ENCODE measurements around the gene RMDN2.
"Not testable (repeated sequence)": the region's sequence is repeated elsewhere in the genome, so short reads cannot be mapped to it uniquely, and the experiment has no call there.

The RMDN2 gene

GRCh38 chr2:37982847-37983246, 57.8 kb downstream of the RMDN2 start:
- DNase-seq, result no peak
- TF ChIP-seq POLR2A (IDR thresholded peaks at IDR 0.05; ENCODE audit: low read length) (no peak), GATA1 (IDR thresholded peaks at IDR 0.05; ENCODE audit: low read depth, low read length) (no peak)

- TF ChIP-seq POLR2A (IDR thresholded peaks at IDR 0.05; ENCODE audit: low read length) (no peak), GATA1 (IDR thresholded peaks at IDR 0.05; ENCODE audit: low read depth, low read length) (no peak)
- no peak for DNase-seq
Measured at GRCh38 chr2:37983719-37984118, 58.6 kb downstream of the RMDN2 start.

- no peak for DNase-seq
- TF ChIP-seq GATA1 (IDR thresholded peaks at IDR 0.05; ENCODE audit: low read depth, low read length) (no peak), POLR2A (IDR thresholded peaks at IDR 0.05; ENCODE audit: low read length) (no peak)
Measured at GRCh38 chr2:37984176-37984575, 59.1 kb downstream of the RMDN2 start.

GRCh38 chr2:37984589-37984988, 59.5 kb downstream of the RMDN2 start:
- no peak for TF ChIP-seq GATA1 (IDR thresholded peaks at IDR 0.05; ENCODE audit: low read depth, low read length)
- no peak for TF ChIP-seq POLR2A (IDR thresholded peaks at IDR 0.05; ENCODE audit: low read length)
- DNase-seq, result no peak

GRCh38 chr2:37985333-37985732, 60.2 kb downstream of the RMDN2 start:
- no peak for DNase-seq

GRCh38 chr2:37987098-37987775, 62.1 kb downstream of the RMDN2 start:
- TF ChIP-seq POLR2A (IDR thresholded peaks at IDR 0.05; ENCODE audit: low read length), result no peak
- no peak for TF ChIP-seq GATA1 (IDR thresholded peaks at IDR 0.05; ENCODE audit: low read depth, low read length)
- no peak for DNase-seq

More at GRCh38 chr2:37985333-37985732, 60.2 kb downstream of the RMDN2 start:
- TF ChIP-seq GATA1 (IDR thresholded peaks at IDR 0.05; ENCODE audit: low read depth, low read length), result no peak

GRCh38 chr2:37992601-37993000, 67.5 kb downstream of the RMDN2 start:
- DNase-seq, result no peak
- TF ChIP-seq POLR2A (IDR thresholded peaks at IDR 0.05; ENCODE audit: low read length) (no peak), GATA1 (IDR thresholded peaks at IDR 0.05; ENCODE audit: low read depth, low read length) (no peak)

- TF ChIP-seq POLR2A (IDR thresholded peaks at IDR 0.05; ENCODE audit: low read length), result no peak
- TF ChIP-seq GATA1 (IDR thresholded peaks at IDR 0.05; ENCODE audit: low read depth, low read length), result no peak
- no peak for DNase-seq
Measured at GRCh38 chr2:37993143-37993542, 68.1 kb downstream of the RMDN2 start.

GRCh38 chr2:37997629-37998028, 72.5 kb downstream of the RMDN2 start:
- no peak for DNase-seq
- TF ChIP-seq POLR2A (IDR thresholded peaks at IDR 0.05; ENCODE audit: low read length), result no peak
- no peak for TF ChIP-seq GATA1 (IDR thresholded peaks at IDR 0.05; ENCODE audit: low read depth, low read length)

- no peak for DNase-seq
- no peak for TF ChIP-seq POLR2A (IDR thresholded peaks at IDR 0.05; ENCODE audit: low read length)
- TF ChIP-seq GATA1 (IDR thresholded peaks at IDR 0.05; ENCODE audit: low read depth, low read length), result no peak
Measured at GRCh38 chr2:38000485-38001222, 75.6 kb downstream of the RMDN2 start.

- DNase-seq, result not testable (repeated sequence)
Measured at GRCh38 chr2:38010187-38010586, 85.1 kb downstream of the RMDN2 start.

GRCh38 chr2:38010995-38011394, 85.9 kb downstream of the RMDN2 start:
- no peak for TF ChIP-seq POLR2A (IDR thresholded peaks at IDR 0.05; ENCODE audit: low read length)
- TF ChIP-seq GATA1 (IDR thresholded peaks at IDR 0.05; ENCODE audit: low read depth, low read length), result no peak
- DNase-seq, result no peak

GRCh38 chr2:38013158-38013752, 88.2 kb downstream of the RMDN2 start:
- DNase-seq, result no peak
- no peak for TF ChIP-seq POLR2A (IDR thresholded peaks at IDR 0.05; ENCODE audit: low read length)
- TF ChIP-seq GATA1 (IDR thresholded peaks at IDR 0.05; ENCODE audit: low read depth, low read length), result no peak

GRCh38 chr2:38016219-38016618, 91.1 kb downstream of the RMDN2 start:
- DNase-seq, result no peak
- TF ChIP-seq POLR2A (IDR thresholded peaks at IDR 0.05; ENCODE audit: low read length) (no peak), GATA1 (IDR thresholded peaks at IDR 0.05; ENCODE audit: low read depth, low read length) (no peak)

- TF ChIP-seq GATA1 (IDR thresholded peaks at IDR 0.05; ENCODE audit: low read depth, low read length) (no peak), POLR2A (IDR thresholded peaks at IDR 0.05; ENCODE audit: low read length) (no peak)
- no peak for DNase-seq
Measured at GRCh38 chr2:38017836-38018235, 92.7 kb downstream of the RMDN2 start.

GRCh38 chr2:38020359-38021069, 95.4 kb downstream of the RMDN2 start:
- DNase-seq, result not testable (repeated sequence)
